Effector memory CD4-positive, alpha-beta T cell (primary cell): ENCODE results near the gene ACACA.
"Not testable (repeated sequence)": the region's sequence is repeated elsewhere in the genome, so short reads cannot be mapped to it uniquely, and the experiment has no call there.

ENCODE experiments used
- DNase-seq, 3 donors: peaks; one replicate each; pipeline ENCODE4 v3.0.0-alpha.2; 2020
- H3K27ac ChIP-seq: 2 replicates; pipeline ENCODE4 v1.7.0; 2013; ENCODE audit warnings: mild to moderate bottlenecking, low read length, moderate library complexity; ENCODE audit not compliant: insufficient read depth, poor library complexity, severe bottlenecking
- H3K27me3 ChIP-seq: replicated peaks from 2 replicates; pipeline ENCODE4 v1.7.0; 2013; ENCODE audit warnings: mild to moderate bottlenecking, low read length; ENCODE audit not compliant: insufficient read depth, control insufficient read depth, poor library complexity, severe bottlenecking
- H3K36me3 ChIP-seq: 2 replicates; pipeline ENCODE4 v1.7.0; 2013; ENCODE audit warnings: mild to moderate bottlenecking, low read length, moderate library complexity; ENCODE audit not compliant: control insufficient read depth, insufficient read depth
- H3K4me1 ChIP-seq: 2 replicates; pipeline ENCODE4 v1.7.0; 2013; ENCODE audit warnings: low read length, mild to moderate bottlenecking; ENCODE audit not compliant: control insufficient read depth, insufficient read depth, poor library complexity, severe bottlenecking
- H3K4me3 ChIP-seq: 2 replicates; pipeline ENCODE4 v1.7.0; 2013; ENCODE audit warnings: low read length, low read depth, mild to moderate bottlenecking; ENCODE audit not compliant: insufficient read depth, poor library complexity, severe bottlenecking
- H3K9me3 ChIP-seq: 2 replicates; pipeline ENCODE4 v1.7.0; 2013; ENCODE audit warnings: mild to moderate bottlenecking, low read length, moderate library complexity; ENCODE audit not compliant: control insufficient read depth

Gene ACACA

GRCh38 chr17:37429039-37429438 lies 22.4 kb upstream of the ACACA start:
- no peak for DNase-seq
- H3K36me3 ChIP-seq, result peaks cover 34% of the 10 kb centered on the region
- no peak overlapping the region for H3K27ac ChIP-seq
- no peaks in the 10 kb centered on the region for H3K4me1 ChIP-seq
- H3K27me3 ChIP-seq, result no peaks in the 10 kb centered on the region
- no peaks in the 10 kb centered on the region for H3K9me3 ChIP-seq
- H3K4me3 ChIP-seq, result no peak overlapping the region

GRCh38 chr17:37425268-37425667 lies 18.6 kb upstream of the ACACA start:
- Histone ChIP-seq H3K36me3 (peaks cover 40% of the 10 kb centered on the region), H3K4me1 (no peaks in the 10 kb centered on the region), H3K4me3 (no peak overlapping the region), H3K27me3 (no peaks in the 10 kb centered on the region), H3K27ac (no peak overlapping the region), H3K9me3 (no peaks in the 10 kb centered on the region)
- DNase-seq, result no peak

- no peaks in the 10 kb centered on the region for H3K4me1 ChIP-seq
- H3K27ac ChIP-seq, result no peak overlapping the region
- peaks cover 36% of the 10 kb centered on the region for H3K36me3 ChIP-seq
- H3K4me3 ChIP-seq, result no peak overlapping the region
- no peak for DNase-seq
- H3K27me3 ChIP-seq, result no peaks in the 10 kb centered on the region
- H3K9me3 ChIP-seq, result no peaks in the 10 kb centered on the region
Observed at GRCh38 chr17:37422971-37423625, 16.5 kb upstream of the ACACA start.

- Histone ChIP-seq H3K36me3 (peaks cover 22% of the 10 kb centered on the region), H3K27me3 (no peaks in the 10 kb centered on the region), H3K4me3 (no peak overlapping the region), H3K9me3 (no peaks in the 10 kb centered on the region), H3K4me1 (no peaks in the 10 kb centered on the region), H3K27ac (no peak overlapping the region)
- no peak for DNase-seq
Observed at GRCh38 chr17:37417852-37418251, 11.2 kb upstream of the ACACA start.

- DNase-seq, result no peak
- H3K27me3 ChIP-seq, result no peaks in the 10 kb centered on the region
- H3K36me3 ChIP-seq, result peaks cover 27% of the 10 kb centered on the region
- H3K9me3 ChIP-seq, result no peaks in the 10 kb centered on the region
- no peak overlapping the region for H3K4me3 ChIP-seq
- no peaks in the 10 kb centered on the region for H3K4me1 ChIP-seq
- no peak overlapping the region for H3K27ac ChIP-seq
Observed at GRCh38 chr17:37413875-37414519, 7.4 kb upstream of the ACACA start.

GRCh38 chr17:37410357-37410756 lies 3.7 kb upstream of the ACACA start:
- no peak overlapping the region for H3K4me3 ChIP-seq
- no peak for DNase-seq
- peaks cover 4% of the 10 kb centered on the region for H3K4me1 ChIP-seq
- no peaks in the 10 kb centered on the region for H3K27me3 ChIP-seq
- no peaks in the 10 kb centered on the region for H3K9me3 ChIP-seq
- no peak overlapping the region for H3K27ac ChIP-seq
- peaks cover 23% of the 10 kb centered on the region for H3K36me3 ChIP-seq

- H3K36me3 ChIP-seq, DNase-seq, H3K27ac ChIP-seq, H3K4me3 ChIP-seq, H3K4me1 ChIP-seq, H3K27me3 ChIP-seq, H3K9me3 ChIP-seq: not testable (repeated sequence)
Observed at GRCh38 chr17:37408145-37408479, 1.5 kb upstream of the ACACA start.

GRCh38 chr17:37405955-37406634 lies 541 bp downstream of the ACACA start:
- no peaks in the 10 kb centered on the region for H3K27me3 ChIP-seq
- no peaks in the 10 kb centered on the region for H3K36me3 ChIP-seq
- no peak for DNase-seq
- peak overlapping the region; percentile 61 for H3K27ac ChIP-seq
- peaks cover 4% of the 10 kb centered on the region for H3K4me1 ChIP-seq
- H3K4me3 ChIP-seq, result peak overlapping the region; percentile 90
- no peaks in the 10 kb centered on the region for H3K9me3 ChIP-seq

- not testable (repeated sequence) for H3K27me3 ChIP-seq, H3K27ac ChIP-seq, H3K36me3 ChIP-seq, H3K9me3 ChIP-seq, DNase-seq, H3K4me1 ChIP-seq
- peak overlapping the region; percentile 90 for H3K4me3 ChIP-seq
Observed at GRCh38 chr17:37405522-37405921, 1.1 kb downstream of the ACACA start.

- Histone ChIP-seq H3K27me3 (no peaks in the 10 kb centered on the region), H3K4me3 (no peak overlapping the region), H3K9me3 (no peaks in the 10 kb centered on the region), H3K36me3 (no peaks in the 10 kb centered on the region), H3K4me1 (no peaks in the 10 kb centered on the region), H3K27ac (no peak overlapping the region)
- DNase-seq, result no peak
Observed at GRCh38 chr17:37400505-37400904, 6.1 kb downstream of the ACACA start.
